MM.1S (cell line): ENCODE data around the gene CRYBA2.

Experiments
- DNase-seq: peaks from one replicate; pipeline ENCODE4 v3.0.0-alpha.2; 2015
- H2AFZ ChIP-seq: fragments of 300-600 bp; sonication (generic); 2 replicates; pipeline ENCODE4 v1.6.0; 2016; ENCODE audit warnings: antibody characterized with exemption, low read length
- H3F3A ChIP-seq: fragments of 300-600 bp; sonication (generic); 2 replicates; pipeline ENCODE4 v1.6.1; 2016; ENCODE audit warnings: mild to moderate bottlenecking, antibody characterized with exemption, low read length, moderate library complexity, mixed read lengths; ENCODE audit not compliant: insufficient read depth
- H3K27ac ChIP-seq: fragments of 300-600 bp; sonication (generic); 2 replicates; pipeline ENCODE4 v1.5.1; 2016; ENCODE audit warnings: mild to moderate bottlenecking, low read length
- H3K27me3 ChIP-seq: fragments of 300-600 bp; sonication (generic); replicated peaks from 2 replicates; pipeline ENCODE4 v1.6.0; 2016; ENCODE audit warnings: low read length; ENCODE audit not compliant: insufficient read depth
- H3K36me3 ChIP-seq: fragments of 300-600 bp; sonication (generic); replicated peaks from 2 replicates; pipeline ENCODE4 v1.6.1; 2016; ENCODE audit warnings: mild to moderate bottlenecking, low read length, mixed read lengths; ENCODE audit not compliant: insufficient read depth
- H3K4me1 ChIP-seq: fragments of 300-600 bp; sonication (generic); 2 replicates; pipeline ENCODE4 v1.6.1; 2016; ENCODE audit warnings: low read length, mixed read lengths
- H3K4me2 ChIP-seq: fragments of 300-600 bp; sonication (generic); 2 replicates; pipeline ENCODE4 v1.6.0; 2016; ENCODE audit warnings: low read depth, low read length
- H3K4me3 ChIP-seq: fragments of 300-600 bp; sonication (generic); 2 replicates; pipeline ENCODE4 v1.5.1; 2016; ENCODE audit warnings: low read length, mixed read lengths
- H3K79me2 ChIP-seq: fragments of 300-600 bp; sonication (generic); 2 replicates; pipeline ENCODE4 v1.6.1; 2016; ENCODE audit warnings: mixed run types, low read length, mixed read lengths
- H3K9ac ChIP-seq: fragments of 300-600 bp; sonication (generic); 2 replicates; pipeline ENCODE4 v1.6.1; 2016; ENCODE audit warnings: low read length, mixed read lengths
- H3K9me2 ChIP-seq: fragments of 300-600 bp; sonication (generic); replicated peaks from 2 replicates; pipeline ENCODE4 v1.6.1; 2016; ENCODE audit warnings: mild to moderate bottlenecking, low read length, mixed read lengths; ENCODE audit not compliant: insufficient read depth
- H3K9me3 ChIP-seq: fragments of 300-600 bp; sonication (generic); replicated peaks from 2 replicates; pipeline ENCODE4 v1.6.1; 2016; ENCODE audit warnings: mild to moderate bottlenecking, low read length, mixed read lengths; ENCODE audit not compliant: insufficient read depth
- H4K20me1 ChIP-seq: fragments of 300-600 bp; sonication (generic); 2 replicates; pipeline ENCODE4 v1.6.1; 2016; ENCODE audit warnings: mild to moderate bottlenecking, low read length, moderate library complexity, mixed read lengths; ENCODE audit not compliant: insufficient read depth
- EZH2 ChIP-seq: fragments of 300-600 bp; sonication (generic); optimal IDR thresholded peaks from 2 replicates; pipeline ENCODE3; 2017; ENCODE audit warnings: low read depth, mild to moderate bottlenecking, antibody characterized with exemption, low read length, mixed read lengths
- EZH2phosphoT487 ChIP-seq: fragments of 300-600 bp; sonication (generic); IDR thresholded peaks from 2 replicates; pipeline ENCODE4 v1.6.1; 2018; ENCODE audit warnings: antibody characterized with exemption, low read length
- TF ChIP-seq, protein P1 (sequence below): fragments of 300-600 bp; sonication (generic); IDR thresholded peaks from 2 replicates; pipeline ENCODE4 v1.5.1; 2016; ENCODE audit warnings: antibody characterized with exemption, low read length, mixed read lengths

CRYBA2 gene

DNA sequence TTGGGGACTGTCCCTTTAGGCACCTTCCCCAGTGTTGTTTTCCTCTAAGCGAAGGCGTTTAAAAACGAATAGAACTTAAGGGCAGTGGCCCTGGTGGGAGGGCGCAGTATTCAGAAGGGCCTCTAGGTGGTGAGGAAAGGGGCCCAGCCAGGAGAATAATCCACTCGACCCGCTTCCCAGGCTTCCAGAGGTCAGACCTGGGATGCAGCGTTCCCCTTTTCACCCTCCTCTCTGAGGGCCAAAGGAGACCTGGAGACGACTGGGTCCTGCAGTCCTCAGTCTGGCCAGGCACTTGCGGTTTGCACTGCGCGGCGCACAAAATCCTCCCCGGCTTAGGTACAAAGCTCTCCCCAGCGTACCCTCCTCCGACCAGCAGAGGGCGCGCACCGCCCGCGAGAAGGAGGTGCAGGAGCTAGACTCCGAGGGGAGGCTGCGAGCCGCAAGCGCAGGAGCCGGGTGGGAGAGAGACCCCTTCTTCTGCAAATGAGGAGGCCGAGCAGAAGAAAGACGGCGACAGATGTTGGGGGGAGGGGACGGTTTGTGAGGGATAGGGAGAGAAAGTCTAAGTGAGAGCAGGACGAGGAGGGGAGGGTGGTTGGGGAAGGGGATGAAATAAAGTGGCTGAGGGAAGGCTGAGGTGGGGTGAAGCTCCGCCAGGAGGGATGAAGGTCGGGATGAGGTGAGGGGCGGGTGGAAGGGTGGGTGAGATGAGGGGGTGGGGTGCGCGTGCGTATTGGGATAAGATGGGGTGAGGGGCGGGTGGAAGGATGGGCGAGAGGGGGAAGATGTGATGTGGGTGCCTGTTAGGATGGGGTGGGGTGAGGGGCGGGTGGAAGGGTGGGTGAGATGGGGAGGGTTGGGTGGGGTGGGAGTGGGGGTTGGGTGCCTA lies 13.1 kb downstream of the CRYBA2 start:
- H4K20me1 ChIP-seq = no peaks in the 10 kb centered on the region
- H3K9me2 ChIP-seq = no peaks in the 10 kb centered on the region
- H3K4me2 ChIP-seq = peak overlapping the region; percentile 90
- no peaks in the 10 kb centered on the region for H3K36me3 ChIP-seq
- no peak overlapping the region for H3K27ac ChIP-seq
- H3F3A ChIP-seq = no peaks in the 10 kb centered on the region
- no peak overlapping the region for H3K9ac ChIP-seq
- H3K4me1 ChIP-seq = peaks cover 5% of the 10 kb centered on the region; the same call in 1 of the 2 replicates
- no peaks in the 10 kb centered on the region for H3K79me2 ChIP-seq
- H3K4me3 ChIP-seq = peak overlapping the region; percentile 41
- peak; percentile 85 for DNase-seq
- H2AFZ ChIP-seq = peak overlapping the region; percentile 89
- TF ChIP-seq, protein P1, sequence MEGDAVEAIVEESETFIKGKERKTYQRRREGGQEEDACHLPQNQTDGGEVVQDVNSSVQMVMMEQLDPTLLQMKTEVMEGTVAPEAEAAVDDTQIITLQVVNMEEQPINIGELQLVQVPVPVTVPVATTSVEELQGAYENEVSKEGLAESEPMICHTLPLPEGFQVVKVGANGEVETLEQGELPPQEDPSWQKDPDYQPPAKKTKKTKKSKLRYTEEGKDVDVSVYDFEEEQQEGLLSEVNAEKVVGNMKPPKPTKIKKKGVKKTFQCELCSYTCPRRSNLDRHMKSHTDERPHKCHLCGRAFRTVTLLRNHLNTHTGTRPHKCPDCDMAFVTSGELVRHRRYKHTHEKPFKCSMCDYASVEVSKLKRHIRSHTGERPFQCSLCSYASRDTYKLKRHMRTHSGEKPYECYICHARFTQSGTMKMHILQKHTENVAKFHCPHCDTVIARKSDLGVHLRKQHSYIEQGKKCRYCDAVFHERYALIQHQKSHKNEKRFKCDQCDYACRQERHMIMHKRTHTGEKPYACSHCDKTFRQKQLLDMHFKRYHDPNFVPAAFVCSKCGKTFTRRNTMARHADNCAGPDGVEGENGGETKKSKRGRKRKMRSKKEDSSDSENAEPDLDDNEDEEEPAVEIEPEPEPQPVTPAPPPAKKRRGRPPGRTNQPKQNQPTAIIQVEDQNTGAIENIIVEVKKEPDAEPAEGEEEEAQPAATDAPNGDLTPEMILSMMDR = peak; percentile 96
- no peak for TF ChIP-seq EZH2phosphoT487
- H3K9me3 ChIP-seq = no peaks in the 10 kb centered on the region
- peaks cover 63% of the 10 kb centered on the region for H3K27me3 ChIP-seq

GRCh38 chr2:218975060-218975777 lies 18.0 kb downstream of the CRYBA2 start:
- H3K4me1 ChIP-seq = no peaks in the 10 kb centered on the region
- H3K27ac ChIP-seq = no peak overlapping the region
- no peak for TF ChIP-seq EZH2
- no peak for TF ChIP-seq EZH2phosphoT487
- TF ChIP-seq, protein P1 = no peak
- DNase-seq = no peak
- no peak overlapping the region for H3K4me3 ChIP-seq
- no peak overlapping the region for H3K4me2 ChIP-seq
- no peaks in the 10 kb centered on the region for H4K20me1 ChIP-seq
- no peak overlapping the region for H3K9ac ChIP-seq
- H3K9me2 ChIP-seq = no peaks in the 10 kb centered on the region
- H3K79me2 ChIP-seq = no peaks in the 10 kb centered on the region
- H2AFZ ChIP-seq = no peak overlapping the region
- no peaks in the 10 kb centered on the region for H3K9me3 ChIP-seq
- H3K27me3 ChIP-seq = peaks cover 50% of the 10 kb centered on the region
- H3F3A ChIP-seq = no peaks in the 10 kb centered on the region
- no peaks in the 10 kb centered on the region for H3K36me3 ChIP-seq

DNA sequence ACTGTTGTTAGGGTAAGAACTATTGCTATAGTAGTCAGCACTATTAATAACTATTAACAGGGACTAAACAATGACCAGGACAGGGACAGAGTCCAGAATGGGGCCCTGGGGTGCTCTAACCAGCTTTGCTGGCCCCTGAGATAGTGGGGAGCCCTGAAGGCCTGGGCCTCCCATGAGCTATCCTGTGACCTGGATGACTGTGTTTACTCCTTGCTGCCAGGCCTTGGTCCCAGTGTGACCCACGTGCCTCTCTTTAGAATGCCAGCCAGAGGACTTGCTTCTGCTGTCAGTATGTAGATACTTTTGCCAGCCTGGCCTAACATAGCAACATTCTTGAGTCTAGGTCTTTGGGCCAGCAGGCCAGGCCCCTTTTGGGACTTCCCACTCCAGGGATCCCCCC lies 22.3 kb downstream of the CRYBA2 start:
- Histone ChIP-seq H3K36me3 (no peaks in the 10 kb centered on the region), H3K4me1 (no peaks in the 10 kb centered on the region), H3K9me2 (no peaks in the 10 kb centered on the region), H4K20me1 (no peaks in the 10 kb centered on the region), H2AFZ (no peak overlapping the region), H3F3A (no peaks in the 10 kb centered on the region), H3K27me3 (peaks cover 59% of the 10 kb centered on the region), H3K4me3 (no peak overlapping the region), H3K4me2 (no peak overlapping the region), H3K27ac (no peak overlapping the region), H3K9ac (no peak overlapping the region), H3K79me2 (no peaks in the 10 kb centered on the region), H3K9me3 (no peaks in the 10 kb centered on the region)
- no peak for TF ChIP-seq EZH2phosphoT487
- no peak for TF ChIP-seq EZH2
- TF ChIP-seq, protein P1 = no peak
- no peak for DNase-seq
